ENCODE data around the gene VPS35L. TPM values are rescaled to one million over a fixed set of nuclear protein-coding genes. Genes with fewer than 3 reads are reported as not detected.
"Not testable (repeated sequence)": the region's sequence is repeated elsewhere in the genome, so short reads cannot be mapped to it uniquely, and the experiment has no call there.

Gene VPS35L
- total RNA-seq, 1 experiment from 2014 or later = 51.1 TPM

DNA sequence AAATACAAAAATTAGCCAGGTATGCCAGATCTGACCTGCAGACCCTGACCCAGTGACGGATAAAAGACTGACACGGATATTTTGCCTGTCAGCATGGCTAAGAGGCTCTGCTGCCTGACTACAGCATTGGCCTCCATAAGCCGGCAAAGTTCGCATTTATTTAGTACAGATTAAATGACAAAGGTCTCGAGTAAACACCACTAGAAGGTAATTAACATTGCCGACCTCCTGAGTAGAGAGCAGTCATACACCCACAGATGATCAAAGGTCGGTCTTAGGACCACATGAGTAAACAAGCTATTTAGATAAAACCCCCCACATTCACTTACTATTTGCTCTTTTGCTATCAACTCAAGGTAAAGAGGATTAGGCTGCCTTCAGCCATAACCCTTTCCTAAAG is 106.8 kb downstream of the VPS35L start:
- TF ChIP-seq CTCF (conservative IDR thresholded peaks at IDR 0.05; ENCODE audit: low read depth, low read length) (no peak), EZH2 (IDR thresholded peaks at IDR 0.05; ENCODE audit: borderline replicate concordance, low read depth, low read length, poor library complexity, severe bottlenecking) (no peak)
- CTCF ChIA-PET = no interaction called here
- intact Hi-C loops (cut with micrococcal nuclease; ENCODE audit: unreplicated experiment) = no loop called here
- H3K36me3 ChIP-seq (ENCODE audit: insufficient read depth, low read length, poor library complexity, severe bottlenecking) = no peaks in the 10 kb centered on the region
- DNase-seq (ENCODE audit: low spot score) = no peak
- H3K27ac ChIP-seq (ENCODE audit: low read depth, low read length, poor library complexity, severe bottlenecking) = no peak overlapping the region
- no TSS peak for BruUV-seq (replicated peaks)
- no peak overlapping the region for H3K4me3 ChIP-seq (ENCODE audit: low read depth, low read length, poor library complexity, severe bottlenecking)
- H3K4me1 ChIP-seq (ENCODE audit: insufficient read depth, low read length, poor library complexity, severe bottlenecking) = no peaks in the 10 kb centered on the region
- no peaks in the 10 kb centered on the region for H3K27me3 ChIP-seq (replicated peaks; ENCODE audit: insufficient read depth, low read depth, low read length, poor library complexity)
- POLR2A ChIA-PET (ENCODE audit: low non-redundant PET) = no interaction called here
- no peaks in the 10 kb centered on the region for H3K9me3 ChIP-seq (ENCODE audit: low read depth, low read length, poor library complexity, severe bottlenecking)

GRCh38 chr16:19664166-19664565 is 108.7 kb downstream of the VPS35L start:
- no peak overlapping the region for H3K4me3 ChIP-seq (ENCODE audit: low read depth, low read length, poor library complexity, severe bottlenecking)
- no peak overlapping the region for H3K27ac ChIP-seq (ENCODE audit: low read depth, low read length, poor library complexity, severe bottlenecking)
- CTCF ChIA-PET = interaction anchor here (0.7 kb wide), 1 partner anchor 85 kb away, joined by 3 read pairs; no protein-coding TSS in a partner anchor
- intact Hi-C loops (cut with micrococcal nuclease; ENCODE audit: unreplicated experiment) = no loop called here
- H3K36me3 ChIP-seq (ENCODE audit: insufficient read depth, low read length, poor library complexity, severe bottlenecking) = no peaks in the 10 kb centered on the region
- POLR2A ChIA-PET (ENCODE audit: low non-redundant PET) = no interaction called here
- H3K9me3 ChIP-seq (ENCODE audit: low read depth, low read length, poor library complexity, severe bottlenecking) = no peaks in the 10 kb centered on the region
- BruUV-seq (replicated peaks) = no TSS peak
- TF ChIP-seq CTCF (conservative IDR thresholded peaks at IDR 0.05; ENCODE audit: low read depth, low read length) = no peak
- no peak for TF ChIP-seq EZH2 (IDR thresholded peaks at IDR 0.05; ENCODE audit: borderline replicate concordance, low read depth, low read length, poor library complexity, severe bottlenecking)
- H3K4me1 ChIP-seq (ENCODE audit: insufficient read depth, low read length, poor library complexity, severe bottlenecking) = no peaks in the 10 kb centered on the region
- no peaks in the 10 kb centered on the region for H3K27me3 ChIP-seq (replicated peaks; ENCODE audit: insufficient read depth, low read depth, low read length, poor library complexity)
- DNase-seq (ENCODE audit: low spot score) = no peak

- H3K4me1 ChIP-seq (ENCODE audit: insufficient read depth, low read length, poor library complexity, severe bottlenecking); BruUV-seq (replicated peaks); POLR2A ChIA-PET (ENCODE audit: low non-redundant PET); H3K9me3 ChIP-seq (ENCODE audit: low read depth, low read length, poor library complexity, severe bottlenecking); H3K27me3 ChIP-seq (replicated peaks; ENCODE audit: insufficient read depth, low read depth, low read length, poor library complexity); H3K27ac ChIP-seq (ENCODE audit: low read depth, low read length, poor library complexity, severe bottlenecking); CTCF ChIA-PET; intact Hi-C loops (cut with micrococcal nuclease; ENCODE audit: unreplicated experiment); H3K4me3 ChIP-seq (ENCODE audit: low read depth, low read length, poor library complexity, severe bottlenecking); H3K36me3 ChIP-seq (ENCODE audit: insufficient read depth, low read length, poor library complexity, severe bottlenecking); DNase-seq (ENCODE audit: low spot score): not testable (repeated sequence)
Observed at GRCh38 chr16:19665313-19665712, 109.8 kb downstream of the VPS35L start.

- ChIA-PET POLR2A (ENCODE audit: low non-redundant PET) (no interaction called here), CTCF (no interaction called here)
- Histone ChIP-seq H3K9me3 (ENCODE audit: low read depth, low read length, poor library complexity, severe bottlenecking) (no peaks in the 10 kb centered on the region), H3K4me3 (ENCODE audit: low read depth, low read length, poor library complexity, severe bottlenecking) (no peak overlapping the region), H3K36me3 (ENCODE audit: insufficient read depth, low read length, poor library complexity, severe bottlenecking) (no peaks in the 10 kb centered on the region), H3K27ac (ENCODE audit: low read depth, low read length, poor library complexity, severe bottlenecking) (no peak overlapping the region), H3K4me1 (ENCODE audit: insufficient read depth, low read length, poor library complexity, severe bottlenecking) (no peaks in the 10 kb centered on the region), H3K27me3 (replicated peaks; ENCODE audit: insufficient read depth, low read depth, low read length, poor library complexity) (no peaks in the 10 kb centered on the region)
- BruUV-seq (replicated peaks) = no TSS peak
- intact Hi-C loops (cut with micrococcal nuclease; ENCODE audit: unreplicated experiment) = no loop called here
- TF ChIP-seq EZH2 (IDR thresholded peaks at IDR 0.05; ENCODE audit: borderline replicate concordance, low read depth, low read length, poor library complexity, severe bottlenecking) = no peak
- no peak for TF ChIP-seq CTCF (conservative IDR thresholded peaks at IDR 0.05; ENCODE audit: low read depth, low read length)
- DNase-seq (ENCODE audit: low spot score) = no peak
Observed at GRCh38 chr16:19666477-19666876, 111.0 kb downstream of the VPS35L start.

All from A673 (cell line).